Stimulated activated effector memory CD8-positive, alpha-beta T cell treated with anti-CD3 and anti-CD28 coated beads, Interleukin-12 subunit alpha, Interleukin-12 subunit beta, amount 100 ng/mL, for 72 hours (primary cell): ENCODE results near the gene DOCK11.

Experiments used
- ATAC-seq: fragments of 150-1000 bp; cut with Tn5 transposase; 2 replicates; pipeline ENCODE4 v1.10.0; 2021
- DNase-seq, 2 donors: peaks; one replicate each; pipeline ENCODE4 v3.0.0; 2021 to 2022; ENCODE audit warnings: low spot score in 2 of 2
- H3K27ac Mint-ChIP-seq: one replicate; pipeline ENCODE4 v1.8.0; 2022; ENCODE audit warnings: mild to moderate bottlenecking, mixed read lengths
- H3K36me3 Mint-ChIP-seq: one replicate; pipeline ENCODE4 v1.8.0; 2022; ENCODE audit warnings: mild to moderate bottlenecking, mixed read lengths
- H3K4me1 Mint-ChIP-seq: one replicate; pipeline ENCODE4 v1.8.0; 2022; ENCODE audit warnings: mixed read lengths
- H3K4me3 Mint-ChIP-seq: one replicate; pipeline ENCODE4 v1.8.0; 2022; ENCODE audit warnings: mild to moderate bottlenecking, mixed read lengths
- H3K9me3 Mint-ChIP-seq: one replicate; pipeline ENCODE4 v1.8.0; 2022; ENCODE audit warnings: mixed read lengths

The DOCK11 gene

GRCh38 chrX:118495958-118496762 lies 545 bp downstream of the DOCK11 start:
- Mint-ChIP-seq H3K9me3 (no peaks in the 10 kb centered on the region), H3K36me3 (peaks cover 38% of the 10 kb centered on the region), H3K27ac (peak overlapping the region; percentile 94), H3K4me3 (peak overlapping the region; percentile 98), H3K4me1 (peaks cover 22% of the 10 kb centered on the region)
- DNase-seq (peak; percentile 35 to 78), ATAC-seq (peak; percentile 80)

GRCh38 chrX:118496763-118497079 lies 1.1 kb downstream of the DOCK11 start:
- Mint-ChIP-seq H3K9me3 (no peaks in the 10 kb centered on the region), H3K36me3 (peaks cover 41% of the 10 kb centered on the region), H3K4me3 (peak overlapping the region; percentile 98)

GRCh38 chrX:118497180-118497818 lies 1.7 kb downstream of the DOCK11 start:
- ATAC-seq = no peak
- peak overlapping the region; percentile 98 for H3K4me3 Mint-ChIP-seq
- peaks cover 27% of the 10 kb centered on the region for H3K4me1 Mint-ChIP-seq
- H3K27ac Mint-ChIP-seq = peak overlapping the region; percentile 94
- peaks cover 41% of the 10 kb centered on the region for H3K36me3 Mint-ChIP-seq
- H3K9me3 Mint-ChIP-seq = no peaks in the 10 kb centered on the region
- no peak for DNase-seq

More at GRCh38 chrX:118496763-118497079, 1.1 kb downstream of the DOCK11 start:
- DNase-seq = no peak
- Mint-ChIP-seq H3K27ac (peak overlapping the region; percentile 94), H3K4me1 (peaks cover 22% of the 10 kb centered on the region)
- ATAC-seq = peak; percentile 1

GRCh38 chrX:118498351-118498750 lies 2.7 kb downstream of the DOCK11 start:
- no peak for ATAC-seq
- H3K4me1 Mint-ChIP-seq = peaks cover 38% of the 10 kb centered on the region
- H3K4me3 Mint-ChIP-seq = peak overlapping the region; percentile 98
- H3K9me3 Mint-ChIP-seq = no peaks in the 10 kb centered on the region
- H3K27ac Mint-ChIP-seq = peak overlapping the region; percentile 94
- H3K36me3 Mint-ChIP-seq = peaks cover 41% of the 10 kb centered on the region
- DNase-seq = no peak

- peaks cover 42% of the 10 kb centered on the region for H3K4me1 Mint-ChIP-seq
- H3K4me3 Mint-ChIP-seq = peak overlapping the region; percentile 98
- no peaks in the 10 kb centered on the region for H3K9me3 Mint-ChIP-seq
- peaks cover 41% of the 10 kb centered on the region for H3K36me3 Mint-ChIP-seq
- ATAC-seq (no peak), DNase-seq (no peak)
- peak overlapping the region; percentile 94 for H3K27ac Mint-ChIP-seq
These were observed 3.1 kb downstream of the DOCK11 start for GRCh38 chrX:118498755-118499154.

GRCh38 chrX:118499295-118499694 lies 3.7 kb downstream of the DOCK11 start:
- H3K9me3 Mint-ChIP-seq = no peaks in the 10 kb centered on the region
- peak overlapping the region; percentile 94 for H3K27ac Mint-ChIP-seq
- H3K4me3 Mint-ChIP-seq = peak overlapping the region; percentile 98
- H3K36me3 Mint-ChIP-seq = peaks cover 41% of the 10 kb centered on the region
- H3K4me1 Mint-ChIP-seq = peaks cover 43% of the 10 kb centered on the region
- DNase-seq (no peak), ATAC-seq (no peak)

- H3K27ac Mint-ChIP-seq = peak overlapping the region; percentile 97
- ATAC-seq = no peak
- H3K36me3 Mint-ChIP-seq = peaks cover 35% of the 10 kb centered on the region
- no peaks in the 10 kb centered on the region for H3K9me3 Mint-ChIP-seq
- DNase-seq = no peak
- H3K4me1 Mint-ChIP-seq = peaks cover 47% of the 10 kb centered on the region
- peak overlapping the region; percentile 61 for H3K4me3 Mint-ChIP-seq
These were observed 6.7 kb downstream of the DOCK11 start for GRCh38 chrX:118502161-118502789.

GRCh38 chrX:118503260-118504041 lies 7.8 kb downstream of the DOCK11 start:
- ATAC-seq (no peak), DNase-seq (no peak)
- H3K9me3 Mint-ChIP-seq = no peaks in the 10 kb centered on the region
- H3K4me3 Mint-ChIP-seq = peak overlapping the region; percentile 61
- H3K4me1 Mint-ChIP-seq = peaks cover 36% of the 10 kb centered on the region
- peak overlapping the region; percentile 97 for H3K27ac Mint-ChIP-seq
- peaks cover 28% of the 10 kb centered on the region for H3K36me3 Mint-ChIP-seq

- H3K36me3 Mint-ChIP-seq = peaks cover 28% of the 10 kb centered on the region
- H3K9me3 Mint-ChIP-seq = no peaks in the 10 kb centered on the region
- no peak overlapping the region for H3K27ac Mint-ChIP-seq
- ATAC-seq (no peak), DNase-seq (no peak)
- peaks cover 33% of the 10 kb centered on the region for H3K4me1 Mint-ChIP-seq
- H3K4me3 Mint-ChIP-seq = no peak overlapping the region
These were observed 9.0 kb downstream of the DOCK11 start for GRCh38 chrX:118504581-118504980.

- no peak for ATAC-seq
- Mint-ChIP-seq H3K36me3 (peaks cover 18% of the 10 kb centered on the region), H3K27ac (no peak overlapping the region)
These were observed 11.3 kb downstream of the DOCK11 start for GRCh38 chrX:118506805-118507480.

GRCh38 chrX:118507766-118508165 lies 12.2 kb downstream of the DOCK11 start:
- H3K27ac Mint-ChIP-seq = no peak overlapping the region
- DNase-seq (no peak), ATAC-seq (no peak)
- no peaks in the 10 kb centered on the region for H3K9me3 Mint-ChIP-seq
- peaks cover 18% of the 10 kb centered on the region for H3K36me3 Mint-ChIP-seq
- H3K4me3 Mint-ChIP-seq = no peak overlapping the region
- H3K4me1 Mint-ChIP-seq = peaks cover 37% of the 10 kb centered on the region

More at GRCh38 chrX:118506805-118507480, 11.3 kb downstream of the DOCK11 start:
- no peak overlapping the region for H3K4me3 Mint-ChIP-seq
- peaks cover 42% of the 10 kb centered on the region for H3K4me1 Mint-ChIP-seq
- DNase-seq = no peak
- no peaks in the 10 kb centered on the region for H3K9me3 Mint-ChIP-seq

GRCh38 chrX:118508221-118508620 lies 12.6 kb downstream of the DOCK11 start:
- no peak for ATAC-seq
- no peak overlapping the region for H3K4me3 Mint-ChIP-seq
- peaks cover 37% of the 10 kb centered on the region for H3K4me1 Mint-ChIP-seq
- no peaks in the 10 kb centered on the region for H3K9me3 Mint-ChIP-seq
- peaks cover 19% of the 10 kb centered on the region for H3K36me3 Mint-ChIP-seq
- peak overlapping the region; percentile 52 for H3K27ac Mint-ChIP-seq
- no peak for DNase-seq

GRCh38 chrX:118508635-118509034 lies 13.0 kb downstream of the DOCK11 start:
- H3K36me3 Mint-ChIP-seq = peaks cover 24% of the 10 kb centered on the region
- no peak for DNase-seq
- no peak for ATAC-seq
- H3K9me3 Mint-ChIP-seq = no peaks in the 10 kb centered on the region
- H3K4me3 Mint-ChIP-seq = no peak overlapping the region
- H3K27ac Mint-ChIP-seq = peak overlapping the region; percentile 52
- peaks cover 36% of the 10 kb centered on the region for H3K4me1 Mint-ChIP-seq

- no peak for ATAC-seq
- DNase-seq = no peak
- H3K36me3 Mint-ChIP-seq = peaks cover 25% of the 10 kb centered on the region
- no peak overlapping the region for H3K4me3 Mint-ChIP-seq
- peaks cover 39% of the 10 kb centered on the region for H3K4me1 Mint-ChIP-seq
- H3K27ac Mint-ChIP-seq = peak overlapping the region; percentile 48
- H3K9me3 Mint-ChIP-seq = no peaks in the 10 kb centered on the region
These were observed 14.5 kb downstream of the DOCK11 start for GRCh38 chrX:118510111-118510510.
